Measurements from ENCODE around the gene PSMB11. TPM values are rescaled to one million over a fixed set of nuclear protein-coding genes. Genes with fewer than 3 reads are reported as not detected.
"Not testable (repeated sequence)": the region's sequence is repeated elsewhere in the genome, so short reads cannot be mapped to it uniquely, and the experiment has no call there.

The PSMB11 gene
- total RNA-seq, 4 donors from 2014 or later = not detected

GRCh38 chr14:23008831-23009230 is 33.2 kb upstream of the PSMB11 start:
- Histone ChIP-seq H3K4me3 (no peak overlapping the region), H3K9me3 (no peaks in the 10 kb centered on the region), H3K27me3 (no peaks in the 10 kb centered on the region), H3K27ac (no peak overlapping the region), H3K36me3 (no peaks in the 10 kb centered on the region), H3K4me1 (peaks cover 40% of the 10 kb centered on the region)
- DNase-seq (ENCODE audit: low spot score in 2 of 2) = no peak
- TF ChIP-seq POLR2A (IDR thresholded peaks at IDR 0.05) (no peak), POLR2AphosphoS5 (IDR thresholded peaks at IDR 0.05) (no peak), CTCF (IDR thresholded peaks at IDR 0.05) (no peak), EP300 (IDR thresholded peaks at IDR 0.05) (no peak)
- WGBS = 32% methylated on average over 3 of the region's 3 CpGs

- 7% methylated on average over 8 of the region's 8 CpGs for WGBS
- H3K36me3 ChIP-seq = no peaks in the 10 kb centered on the region
- H3K4me3 ChIP-seq = peak overlapping the region; percentile 63
- no peak for DNase-seq (ENCODE audit: low spot score in 2 of 2)
- H3K27me3 ChIP-seq = no peaks in the 10 kb centered on the region
- H3K4me1 ChIP-seq = peaks cover 40% of the 10 kb centered on the region
- no peaks in the 10 kb centered on the region for H3K9me3 ChIP-seq
- H3K27ac ChIP-seq = peak overlapping the region; percentile 85
- no peak for TF ChIP-seq POLR2A (IDR thresholded peaks at IDR 0.05)
- TF ChIP-seq CTCF (IDR thresholded peaks at IDR 0.05) = no peak
- TF ChIP-seq POLR2AphosphoS5 (IDR thresholded peaks at IDR 0.05) = no peak
- TF ChIP-seq EP300 (IDR thresholded peaks at IDR 0.05) = no peak
These were observed 32.5 kb upstream of the PSMB11 start for GRCh38 chr14:23009483-23009938.

GRCh38 chr14:23009939-23010726 is 31.9 kb upstream of the PSMB11 start, which contains the start of gene C14orf93:
Gene C14orf93, minus strand, starts transcription at chr14:23010143. Its CDS starts 11,120 bp downstream, at chr14:22999023.
- peak; percentile 83 to 89 for DNase-seq (ENCODE audit: low spot score in 2 of 2)
- no peaks in the 10 kb centered on the region for H3K9me3 ChIP-seq
- TF ChIP-seq CTCF (IDR thresholded peaks at IDR 0.05) (no peak), POLR2AphosphoS5 (IDR thresholded peaks at IDR 0.05) (no peak), EP300 (IDR thresholded peaks at IDR 0.05) (no peak), POLR2A (IDR thresholded peaks at IDR 0.05) (no peak)

GRCh38 chr14:23013054-23013748 is 28.8 kb upstream of the PSMB11 start:
- no peaks in the 10 kb centered on the region for H3K9me3 ChIP-seq
- no peak overlapping the region for H3K27ac ChIP-seq
- no peaks in the 10 kb centered on the region for H3K27me3 ChIP-seq
- no peak overlapping the region for H3K4me3 ChIP-seq
- peaks cover 22% of the 10 kb centered on the region for H3K4me1 ChIP-seq
- H3K36me3 ChIP-seq = no peaks in the 10 kb centered on the region
- TF ChIP-seq POLR2AphosphoS5 (IDR thresholded peaks at IDR 0.05) (no peak), CTCF (IDR thresholded peaks at IDR 0.05) (no peak), POLR2A (IDR thresholded peaks at IDR 0.05) (no peak), EP300 (IDR thresholded peaks at IDR 0.05) (no peak)
- DNase-seq (ENCODE audit: low spot score in 2 of 2) = no peak
- WGBS = 84% methylated on average over 6 of the region's 6 CpGs

More at GRCh38 chr14:23009939-23010726, 31.9 kb upstream of the PSMB11 start, which contains the start of gene C14orf93:
- Histone ChIP-seq H3K27ac (peak within 1 kb of the TSS; percentile 85), H3K4me3 (peak within 1 kb of the TSS; percentile 63), H3K27me3 (no peaks in the 10 kb centered on the region), H3K4me1 (peaks cover 40% of the 10 kb centered on the region), H3K36me3 (no peaks in the 10 kb centered on the region)
- WGBS = 2% methylated on average over 40 of the region's 40 CpGs

- H3K4me3 ChIP-seq; H3K9me3 ChIP-seq; DNase-seq (ENCODE audit: low spot score in 2 of 2); H3K27me3 ChIP-seq; H3K27ac ChIP-seq; H3K36me3 ChIP-seq: not testable (repeated sequence)
- peaks cover 17% of the 10 kb centered on the region for H3K4me1 ChIP-seq
- WGBS = 92% methylated on average over 5 of the region's 5 CpGs
These were observed 28.3 kb upstream of the PSMB11 start for GRCh38 chr14:23013749-23014054.

Measured in suprapubic skin (tissue), 4 donors.